H9 (cell line): ENCODE measurements around the gene DGKE. TPM values are rescaled to one million over a fixed set of nuclear protein-coding genes. Genes with fewer than 3 reads are reported as not detected.

Experiments
- DNase-seq: peaks from one replicate; pipeline ENCODE4 v3.0.0-alpha.2; 2017
- H2AFZ ChIP-seq: one replicate; pipeline ENCODE4 v1.6.1; 2013; ENCODE audit warnings: mild to moderate bottlenecking, low read length, control low read depth, moderate library complexity
- H2AK5ac ChIP-seq: 2 replicates; pipeline ENCODE4 v1.6.1; 2013; ENCODE audit warnings: low read length, control low read depth, mixed read lengths; ENCODE audit not compliant: insufficient read length
- H2BK120ac ChIP-seq: one replicate; pipeline ENCODE4 v1.6.1; 2013; ENCODE audit warnings: low read depth, mild to moderate bottlenecking, low read length, control low read depth, inconsistent platforms; ENCODE audit not compliant: poor library complexity, severe bottlenecking
- H2BK12ac ChIP-seq: 2 replicates; pipeline ENCODE4 v1.6.1; 2013; ENCODE audit warnings: low read length, control low read depth, mixed read lengths, low read depth; ENCODE audit not compliant: insufficient read length
- H2BK15ac ChIP-seq: 2 replicates; pipeline ENCODE4 v1.6.1; 2013; ENCODE audit warnings: low read depth, low read length, control low read depth
- H2BK20ac ChIP-seq: one replicate; pipeline ENCODE4 v1.6.1; 2013; ENCODE audit warnings: low read depth, mild to moderate bottlenecking, low read length, control low read depth, inconsistent platforms; ENCODE audit not compliant: poor library complexity, severe bottlenecking
- H2BK5ac ChIP-seq: 2 replicates; pipeline ENCODE4 v1.6.1; 2013; ENCODE audit warnings: low read length, control low read depth, mixed read lengths; ENCODE audit not compliant: insufficient read length
- H3K14ac ChIP-seq: 2 replicates; pipeline ENCODE4 v1.6.1; 2013; ENCODE audit warnings: low read length, control low read depth; ENCODE audit not compliant: insufficient read depth
- H3K18ac ChIP-seq: 2 replicates; pipeline ENCODE4 v1.6.1; 2013; ENCODE audit warnings: low read depth, mild to moderate bottlenecking, mixed read lengths, low read length, control low read depth; ENCODE audit not compliant: insufficient read length
- H3K23ac ChIP-seq: 2 replicates; pipeline ENCODE4 v1.6.1; 2013; ENCODE audit warnings: low read length, control low read depth, mixed read lengths, low read depth; ENCODE audit not compliant: insufficient read length
- H3K23me2 ChIP-seq: 2 replicates; pipeline ENCODE4 v1.6.1; 2013; ENCODE audit warnings: low read depth, mild to moderate bottlenecking, mixed read lengths, low read length, control low read depth; ENCODE audit not compliant: insufficient read length, poor library complexity, severe bottlenecking
- H3K27ac ChIP-seq: 2 replicates; pipeline ENCODE4 v1.5.1; 2013; ENCODE audit warnings: low read length, control low read depth, mixed read lengths, low read depth; ENCODE audit not compliant: insufficient read length
- H3K27me3 ChIP-seq: 2 replicates; pipeline ENCODE4 v1.6.1; 2013; ENCODE audit warnings: low read length, control low read depth, inconsistent platforms; ENCODE audit not compliant: insufficient read depth
- H3K4ac ChIP-seq: 2 replicates; pipeline ENCODE4 v1.6.1; 2013; ENCODE audit warnings: low read depth, mild to moderate bottlenecking, control low read depth, inconsistent platforms, low read length, moderate library complexity
- H3K4me1 ChIP-seq: 2 replicates; pipeline ENCODE4 v1.6.1; 2013; ENCODE audit warnings: low read length, control low read depth, inconsistent platforms; ENCODE audit not compliant: insufficient read depth
- H3K4me2 ChIP-seq: 2 replicates; pipeline ENCODE4 v1.6.1; 2013; ENCODE audit warnings: low read length, control low read depth, mixed read lengths; ENCODE audit not compliant: insufficient read length, insufficient read depth
- H3K56ac ChIP-seq: 2 replicates; pipeline ENCODE4 v1.6.1; 2013; ENCODE audit warnings: low read depth, mild to moderate bottlenecking, mixed read lengths, low read length, control low read depth; ENCODE audit not compliant: insufficient read length
- H3K79me1 ChIP-seq: 2 replicates; pipeline ENCODE4 v1.6.1; 2013; ENCODE audit warnings: low read depth, mild to moderate bottlenecking, moderate library complexity, low read length, control low read depth, inconsistent platforms; ENCODE audit not compliant: insufficient read depth, poor library complexity, severe bottlenecking
- H3K79me2 ChIP-seq: 2 replicates; pipeline ENCODE4 v1.6.1; 2013; ENCODE audit warnings: low read length, control low read depth, inconsistent platforms; ENCODE audit not compliant: insufficient read depth
- H3K9ac ChIP-seq: 2 replicates; pipeline ENCODE4 v1.6.1; 2013; ENCODE audit warnings: low read length, control low read depth, mixed read lengths; ENCODE audit not compliant: insufficient read length; ENCODE audit errors: extremely low read depth
- H3K9me3 ChIP-seq: one replicate; pipeline ENCODE4 v1.6.1; 2013; ENCODE audit warnings: low read depth, low read length, inconsistent platforms; ENCODE audit not compliant: control insufficient read depth
- H3T11ph ChIP-seq: one replicate; pipeline ENCODE4 v1.6.1; 2013; ENCODE audit warnings: mild to moderate bottlenecking, low read length, control low read depth, inconsistent platforms
- H4K20me1 ChIP-seq: one replicate; pipeline ENCODE4 v1.6.1; 2013; ENCODE audit not compliant: control insufficient read depth, insufficient read length, insufficient read depth
- H4K5ac ChIP-seq: 2 replicates; pipeline ENCODE4 v1.6.1; 2013; ENCODE audit warnings: low read depth, mild to moderate bottlenecking, mixed read lengths, low read length, control low read depth; ENCODE audit not compliant: insufficient read length
- H4K8ac ChIP-seq: replicated peaks from 2 replicates; pipeline ENCODE4 v1.6.1; 2013; ENCODE audit warnings: low read length, control low read depth, mixed read lengths, low read depth; ENCODE audit not compliant: insufficient read length
- H4K91ac ChIP-seq: 2 replicates; pipeline ENCODE4 v1.6.1; 2013; ENCODE audit warnings: low read depth, mild to moderate bottlenecking, moderate library complexity, mixed read lengths, low read length, control low read depth; ENCODE audit not compliant: insufficient read length
- H3K27ac Mint-ChIP-seq, 3 experiments: 2 replicates in 2 of 3; 3 replicates in 1 of 3; pipeline ENCODE4 v1.8.0; 2020 to 2021; ENCODE audit warnings: mixed read lengths in 3 of 3, mild to moderate bottlenecking in 1 of 3, moderate library complexity in 1 of 3
- H3K27me3 Mint-ChIP-seq: 2 replicates; pipeline ENCODE4 v1.8.0; 2021; ENCODE audit warnings: low read depth, mild to moderate bottlenecking, moderate library complexity, mixed read lengths
- H3K36me3 Mint-ChIP-seq, 3 experiments: 2 replicates in 2 of 3; 3 replicates in 1 of 3; pipeline ENCODE4 v1.8.0; 2020 to 2021; ENCODE audit warnings: low read depth in 3 of 3, mixed read lengths in 3 of 3; ENCODE audit not compliant: insufficient read depth in 1 of 3
- H3K4me1 Mint-ChIP-seq, 2 experiments: 2 replicates each; pipeline ENCODE4 v1.8.0; 2020; ENCODE audit warnings: mixed read lengths in 2 of 2
- H3K4me3 Mint-ChIP-seq, 2 experiments: 2 replicates in 1 of 2; 3 replicates in 1 of 2; pipeline ENCODE4 v1.8.0; 2020 to 2021; ENCODE audit warnings: mild to moderate bottlenecking in 2 of 2, mixed read lengths in 2 of 2, moderate library complexity in 1 of 2
- H3K9me3 Mint-ChIP-seq, 2 experiments: 2 replicates in 1 of 2; 3 replicates in 1 of 2; pipeline ENCODE4 v1.8.0; 2020; ENCODE audit warnings: mild to moderate bottlenecking in 2 of 2, mixed read lengths in 2 of 2, moderate library complexity in 1 of 2
- WGBS: extraction: QIAGEN DNeasy Blood & Tissue Kit; methylation state at CpG from one replicate; pipeline ENCODE4 v1.1.7; 2013; ENCODE audit warnings: missing lambda C conversion rate, low lambda C conversion rate, mixed read lengths; ENCODE audit not compliant: insufficient read length; ENCODE audit errors: extremely low coverage; 5-methylcytosine and 5-hydroxymethylcytosine counted together
- total RNA-seq: library from RNA; stranded (reverse); gene quantifications from 2 replicates; pipeline ENCODE4 v1.2.1, GENCODE V29; 2021
- TF ChIP-seq, protein P1 (sequence below): fragments of 200-600 bp; sonication (generic); conservative IDR thresholded peaks from 3 replicates; pipeline ENCODE4 v1.8.0; 2021; ENCODE audit warnings: antibody characterized with exemption, mild to moderate bottlenecking

DGKE gene
- total RNA-seq, 1 experiment from 2014 or later: 4.9 TPM

DNA sequence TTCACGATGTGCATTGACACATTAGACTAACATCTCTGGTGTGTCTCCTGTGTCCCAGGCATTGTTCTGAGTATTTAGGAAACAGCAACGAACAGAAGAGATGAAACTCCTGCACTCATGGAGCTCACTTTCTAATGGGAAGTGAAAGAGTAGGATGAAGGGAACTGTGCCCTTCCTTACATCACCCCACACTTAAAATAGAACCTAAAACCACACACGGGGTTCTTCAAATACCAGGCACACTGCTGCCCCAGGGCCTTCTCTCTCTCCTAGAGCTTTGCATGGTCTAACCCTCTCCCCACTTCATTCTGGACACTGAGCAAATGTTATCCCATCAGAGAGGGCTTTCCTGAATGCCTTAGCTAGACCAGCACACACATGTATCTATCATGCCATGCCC lies 46.2 kb downstream of the DGKE start:
- no peak overlapping the region for H3K4ac ChIP-seq
- no peak overlapping the region for H2AFZ ChIP-seq
- no peak overlapping the region for H3T11ph ChIP-seq
- no peaks in the 10 kb centered on the region for H3K79me1 ChIP-seq
- H2BK12ac ChIP-seq: no peak overlapping the region
- H2AK5ac ChIP-seq: no peak overlapping the region
- H4K20me1 ChIP-seq: no peaks in the 10 kb centered on the region
- TF ChIP-seq, protein P1, sequence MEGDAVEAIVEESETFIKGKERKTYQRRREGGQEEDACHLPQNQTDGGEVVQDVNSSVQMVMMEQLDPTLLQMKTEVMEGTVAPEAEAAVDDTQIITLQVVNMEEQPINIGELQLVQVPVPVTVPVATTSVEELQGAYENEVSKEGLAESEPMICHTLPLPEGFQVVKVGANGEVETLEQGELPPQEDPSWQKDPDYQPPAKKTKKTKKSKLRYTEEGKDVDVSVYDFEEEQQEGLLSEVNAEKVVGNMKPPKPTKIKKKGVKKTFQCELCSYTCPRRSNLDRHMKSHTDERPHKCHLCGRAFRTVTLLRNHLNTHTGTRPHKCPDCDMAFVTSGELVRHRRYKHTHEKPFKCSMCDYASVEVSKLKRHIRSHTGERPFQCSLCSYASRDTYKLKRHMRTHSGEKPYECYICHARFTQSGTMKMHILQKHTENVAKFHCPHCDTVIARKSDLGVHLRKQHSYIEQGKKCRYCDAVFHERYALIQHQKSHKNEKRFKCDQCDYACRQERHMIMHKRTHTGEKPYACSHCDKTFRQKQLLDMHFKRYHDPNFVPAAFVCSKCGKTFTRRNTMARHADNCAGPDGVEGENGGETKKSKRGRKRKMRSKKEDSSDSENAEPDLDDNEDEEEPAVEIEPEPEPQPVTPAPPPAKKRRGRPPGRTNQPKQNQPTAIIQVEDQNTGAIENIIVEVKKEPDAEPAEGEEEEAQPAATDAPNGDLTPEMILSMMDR: no peak
- no peak overlapping the region for H3K14ac ChIP-seq
- no peak overlapping the region for H4K5ac ChIP-seq
- H2BK20ac ChIP-seq: no peak overlapping the region
- no peak overlapping the region for H3K4me2 ChIP-seq
- no peaks in the 10 kb centered on the region for H3K79me2 ChIP-seq
- H2BK120ac ChIP-seq: no peak overlapping the region
- Mint-ChIP-seq H3K4me1 (no peaks in the 10 kb centered on the region; a peak in 1 of 4 replicates), H3K27me3 (peaks cover 6% of the 10 kb centered on the region), H3K9me3 (no peaks in the 10 kb centered on the region; a peak in 2 of 5 replicates), H3K36me3 (no peaks in the 10 kb centered on the region; a peak in 1 of 7 replicates), H3K4me3 (no peak overlapping the region), H3K27ac (no peak overlapping the region; a peak in 1 of 7 replicates)
- no peaks in the 10 kb centered on the region for H3K23me2 ChIP-seq
- H2BK15ac ChIP-seq: no peak overlapping the region
- H4K91ac ChIP-seq: no peak overlapping the region
- H4K8ac ChIP-seq: no peak overlapping the region
- no peaks in the 10 kb centered on the region for H3K27me3 ChIP-seq
- no peak overlapping the region for H3K56ac ChIP-seq
- no peaks in the 10 kb centered on the region for H3K9me3 ChIP-seq
- H3K23ac ChIP-seq: no peak overlapping the region
- H2BK5ac ChIP-seq: no peak overlapping the region
- DNase-seq: no peak
- no CpG with 5 or more reads among the region's 3 CpGs for WGBS
- H3K27ac ChIP-seq: no peak overlapping the region
- H3K9ac ChIP-seq: no peak overlapping the region
- 0 out of 2 replicates have a peak, but pooled peaks cover 3% of the 10 kb centered on the region for H3K4me1 ChIP-seq
- no peak overlapping the region for H3K18ac ChIP-seq
